Liver (tissue), 3 donors: Measurements from ENCODE around the gene GRB2.

Experiments used
- ATF3 ChIP-seq: IDR thresholded peaks from 2 replicates; pipeline ENCODE4 v1.6.1; 2016; ENCODE audit warnings: antibody characterized with exemption
- CTCF ChIP-seq: fragments of 150-350 bp; IDR thresholded peaks from 2 replicates; pipeline ENCODE4 v1.5.1; 2017; ENCODE audit warnings: improper control_type of control experiment, low read depth, low read length; ENCODE audit not compliant: missing input control
- JUND ChIP-seq, 2 donors: IDR thresholded peaks; 2 replicates each; pipeline ENCODE4 v1.6.1; 2016; ENCODE audit warnings: antibody characterized with exemption in 2 of 2
- MAX ChIP-seq: IDR thresholded peaks from 2 replicates; pipeline ENCODE4 v1.6.1; 2016; ENCODE audit warnings: antibody characterized with exemption
- RAD21 ChIP-seq, 2 donors: IDR thresholded peaks; 2 replicates each; pipeline ENCODE4 v1.6.1; 2016; ENCODE audit warnings: antibody characterized with exemption in 2 of 2, mild to moderate bottlenecking in 2 of 2
- REST ChIP-seq: IDR thresholded peaks from 2 replicates; pipeline ENCODE4 v1.6.1; 2016; ENCODE audit warnings: antibody characterized with exemption, mild to moderate bottlenecking
- RXRA ChIP-seq, 2 donors: IDR thresholded peaks; 2 replicates each; pipeline ENCODE4 v1.6.1; 2017 to 2018; ENCODE audit warnings: antibody characterized with exemption in 2 of 2, mild to moderate bottlenecking in 1 of 2
- TAF1 ChIP-seq: conservative IDR thresholded peaks from 2 replicates; pipeline ENCODE4 v1.6.1; 2016; ENCODE audit warnings: antibody characterized with exemption, mild to moderate bottlenecking
- YY1 ChIP-seq: IDR thresholded peaks from 2 replicates; pipeline ENCODE4 v1.6.1; 2016; ENCODE audit warnings: antibody characterized with exemption, mild to moderate bottlenecking
- ZBTB33 ChIP-seq: IDR thresholded peaks from 2 replicates; pipeline ENCODE4 v1.6.1; 2016; ENCODE audit warnings: antibody characterized with exemption
- donor health status: healthy.
- donor health status: healthy.

GRCh38 chr17:75371981-75372380, 33.5 kb downstream of the GRB2 start:
- TF ChIP-seq CTCF (no peak), RAD21 (IDR thresholded peaks at IDR 0.05) (no peak), YY1 (no peak), RXRA (IDR thresholded peaks at IDR 0.05) (no peak), ATF3 (no peak), JUND (IDR thresholded peaks at IDR 0.05) (no peak), REST (no peak), ZBTB33 (no peak), TAF1 (no peak), MAX (no peak)
